NCI-H128 (cell line): ENCODE results near the gene ZNHIT2.
A peak's percentile ranks its signal among the peaks of the same experiment; 100 is the strongest.
"Not testable (repeated sequence)": the region's sequence is repeated elsewhere in the genome, so short reads cannot be mapped to it uniquely, and the experiment has no call there.

ENCODE experiments used
- DNase-seq: peaks from one replicate; lab custom pipeline; 2025; ENCODE audit not compliant: unreplicated experiment; lab: John Stamatoyannopoulos, UW

ZNHIT2 gene

GRCh38 chr11:65117206-65118096 lies at the start of gene ZNHIT2:
Gene ZNHIT2 (minus strand): TSS chr11:65117701. CDS start chr11:65117653, 48 bp downstream.
- DNase-seq = peak; percentile 99

DNA sequence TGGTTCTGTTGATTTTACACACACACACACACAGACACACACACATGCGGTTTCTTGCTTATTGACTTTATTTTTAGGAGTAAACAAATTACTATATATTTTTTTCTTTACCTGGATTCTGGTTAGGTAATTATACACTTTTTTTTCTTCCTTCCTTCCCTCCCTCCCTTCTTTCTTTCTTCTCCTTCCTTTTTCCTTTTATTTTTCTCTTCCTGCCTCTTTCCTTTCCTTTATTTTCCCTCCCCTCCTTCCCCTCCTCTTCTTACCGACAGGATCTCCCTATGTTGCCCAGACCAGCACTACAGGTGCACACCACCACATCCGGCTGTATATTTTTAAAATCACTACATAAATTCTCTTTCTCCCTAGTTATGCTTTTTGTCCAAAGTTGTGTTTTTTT lies 49.4 kb upstream of the ZNHIT2 start:
- DNase-seq = no peak

DNA sequence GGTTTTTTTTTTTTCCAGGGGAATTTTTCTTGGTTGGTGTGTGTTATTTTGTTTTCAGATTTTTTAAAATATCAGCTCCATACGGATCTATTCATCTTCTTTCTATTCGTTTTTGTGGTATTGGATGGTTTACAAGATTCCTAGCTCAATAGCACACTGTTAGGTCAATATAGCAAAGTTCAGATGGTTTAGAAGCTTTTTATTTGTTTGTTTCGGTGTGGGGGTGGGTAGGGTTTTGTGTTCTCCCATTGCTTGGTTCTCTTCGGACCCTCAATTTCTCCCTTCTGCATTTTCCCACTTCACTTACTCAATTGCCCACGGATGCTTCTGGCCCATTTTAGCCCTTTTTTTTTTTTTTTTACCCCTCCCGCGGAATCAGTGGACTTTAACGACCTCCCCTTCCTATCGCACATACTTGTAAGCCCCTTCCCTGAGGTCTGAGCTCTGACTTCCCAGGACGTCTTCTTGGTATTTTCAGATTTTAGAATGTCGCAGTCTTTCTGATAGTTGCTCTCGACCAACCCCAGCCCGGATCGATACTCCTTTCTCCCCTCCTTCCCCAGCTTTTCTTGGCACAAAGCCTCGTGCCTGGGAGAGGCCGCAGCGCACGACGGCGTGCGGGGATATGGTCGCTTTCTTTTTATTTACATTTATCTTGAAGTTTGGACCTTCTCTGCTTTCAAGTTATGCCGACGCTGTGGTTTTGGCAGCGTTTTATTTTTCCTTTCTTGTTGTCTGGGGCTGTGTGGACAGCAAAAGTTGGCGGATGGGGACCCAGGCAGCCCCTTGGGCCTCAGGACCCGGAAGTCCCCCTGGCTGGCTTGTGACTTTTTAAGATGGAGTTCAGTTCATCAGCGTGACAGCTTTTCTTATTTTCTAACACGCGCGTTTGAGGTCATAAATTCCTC lies 48.2 kb upstream of the ZNHIT2 start:
- DNase-seq = no peak

GRCh38 chr11:65163684-65164083 lies 46.2 kb upstream of the ZNHIT2 start:
- DNase-seq = no peak

DNA sequence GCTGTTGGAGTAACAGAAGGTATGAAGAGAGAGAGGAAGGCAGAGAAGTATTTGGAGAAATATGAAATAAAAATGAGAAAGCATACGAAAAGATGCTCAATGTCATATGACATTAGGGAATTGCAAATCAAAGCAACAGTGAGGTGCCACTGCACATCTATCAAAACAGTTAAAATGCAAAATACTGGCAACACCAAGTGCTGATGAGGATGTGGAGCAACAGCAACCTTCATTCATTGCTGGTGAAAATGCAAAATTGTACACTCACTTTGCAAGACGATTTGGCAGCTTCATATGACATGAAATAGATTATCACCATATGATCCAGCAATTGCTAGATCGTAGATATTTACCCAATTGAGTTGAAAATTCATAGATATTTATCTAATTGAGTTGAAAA lies 43.1 kb upstream of the ZNHIT2 start:
- no peak for DNase-seq

DNA sequence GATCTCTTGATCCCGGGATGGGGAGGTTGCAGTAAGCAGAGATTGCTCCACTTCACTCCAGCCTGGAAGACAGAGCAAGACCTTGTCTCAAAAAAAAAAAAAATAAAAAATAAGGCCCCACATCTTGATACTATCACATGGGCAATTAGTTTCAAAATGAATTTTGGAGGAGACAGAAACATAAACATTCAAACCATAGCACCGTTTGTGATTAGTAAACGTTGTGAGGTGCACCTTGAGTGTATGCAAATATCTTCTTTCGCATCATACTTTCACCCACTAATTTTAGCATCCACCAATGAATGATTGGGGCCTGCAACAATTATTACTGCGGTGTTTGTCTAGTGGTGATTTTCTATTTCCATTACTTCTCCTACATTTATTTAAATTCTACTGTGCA lies 41.5 kb upstream of the ZNHIT2 start:
- DNase-seq = no peak

DNA sequence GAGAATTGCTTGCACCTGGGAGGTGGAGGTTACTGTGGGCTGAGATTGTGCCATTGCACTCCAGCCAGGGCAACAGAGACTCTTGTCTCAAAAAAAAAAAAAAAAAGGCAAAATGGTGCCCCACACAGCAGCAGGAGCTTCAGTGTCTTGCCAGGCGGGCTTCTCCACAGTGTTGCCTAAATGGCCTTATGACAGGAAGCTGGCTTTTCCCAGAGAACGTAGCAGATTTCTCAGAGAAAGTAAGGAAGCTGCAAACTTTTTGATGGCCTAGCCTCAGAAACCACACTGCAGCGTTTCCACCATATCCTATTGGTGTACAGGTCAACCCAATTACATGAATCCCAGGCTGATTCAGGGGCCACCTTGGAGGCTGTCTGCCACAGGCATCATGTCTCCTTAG lies 39.8 kb upstream of the ZNHIT2 start:
- DNase-seq = no peak

GRCh38 chr11:65156926-65157325 lies 39.4 kb upstream of the ZNHIT2 start:
- DNase-seq = no peak

GRCh38 chr11:65156256-65156655 lies 38.8 kb upstream of the ZNHIT2 start:
- DNase-seq = no peak

- DNase-seq = no peak
Measured at GRCh38 chr11:65152122-65152521, 34.6 kb upstream of the ZNHIT2 start.

DNA sequence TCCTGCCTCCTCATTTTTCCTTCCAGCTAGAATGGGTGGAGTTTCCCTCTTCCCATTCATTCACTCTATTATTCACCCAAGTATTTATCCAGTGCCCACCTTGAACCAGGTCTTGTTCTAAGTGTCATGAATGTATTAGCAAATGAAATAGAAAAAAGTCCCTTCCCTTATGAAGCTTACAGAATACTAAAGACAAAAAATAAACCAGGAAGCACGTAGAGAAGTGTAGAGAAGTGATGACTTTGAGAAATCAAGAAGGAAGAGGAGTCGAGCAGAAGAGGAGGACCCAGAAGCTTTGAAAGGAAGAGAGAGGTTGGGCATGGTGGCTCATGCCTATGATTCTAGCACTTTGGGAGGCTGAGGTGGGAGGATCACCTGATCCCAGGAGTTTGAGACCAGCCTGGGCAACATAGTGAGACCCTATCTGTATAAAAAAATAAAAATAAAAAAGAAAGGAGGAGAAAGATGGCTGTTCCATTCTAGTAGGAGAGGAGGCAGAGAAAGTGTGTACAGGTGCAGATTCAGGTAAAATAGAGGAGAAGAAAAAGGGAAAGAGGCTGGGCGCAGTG lies 33.9 kb upstream of the ZNHIT2 start:
- DNase-seq = no peak

GRCh38 chr11:65150509-65151299 lies 33.2 kb upstream of the ZNHIT2 start:
- no peak for DNase-seq

GRCh38 chr11:65150131-65150508 lies 32.6 kb upstream of the ZNHIT2 start:
- DNase-seq = not testable (repeated sequence)

DNA sequence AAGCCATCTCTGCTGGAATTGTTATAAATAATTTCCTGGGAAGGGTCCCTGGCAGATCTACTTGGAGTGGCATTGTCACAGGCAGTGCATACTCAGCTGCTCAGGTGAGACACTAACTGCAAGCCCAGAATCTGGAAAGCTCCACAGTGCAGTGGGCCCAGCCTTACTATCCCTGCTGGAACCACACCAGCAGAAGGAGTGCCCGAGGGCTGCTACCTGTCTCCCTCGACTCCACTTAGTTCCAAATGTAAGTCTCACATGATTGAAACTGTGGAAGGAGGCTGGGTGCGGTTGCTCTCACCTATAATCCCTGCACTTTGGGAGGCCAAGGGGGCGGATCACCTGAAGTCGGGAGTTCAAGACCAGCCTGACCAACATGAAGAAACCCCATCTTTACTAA lies 31.2 kb upstream of the ZNHIT2 start:
- no peak for DNase-seq

DNA sequence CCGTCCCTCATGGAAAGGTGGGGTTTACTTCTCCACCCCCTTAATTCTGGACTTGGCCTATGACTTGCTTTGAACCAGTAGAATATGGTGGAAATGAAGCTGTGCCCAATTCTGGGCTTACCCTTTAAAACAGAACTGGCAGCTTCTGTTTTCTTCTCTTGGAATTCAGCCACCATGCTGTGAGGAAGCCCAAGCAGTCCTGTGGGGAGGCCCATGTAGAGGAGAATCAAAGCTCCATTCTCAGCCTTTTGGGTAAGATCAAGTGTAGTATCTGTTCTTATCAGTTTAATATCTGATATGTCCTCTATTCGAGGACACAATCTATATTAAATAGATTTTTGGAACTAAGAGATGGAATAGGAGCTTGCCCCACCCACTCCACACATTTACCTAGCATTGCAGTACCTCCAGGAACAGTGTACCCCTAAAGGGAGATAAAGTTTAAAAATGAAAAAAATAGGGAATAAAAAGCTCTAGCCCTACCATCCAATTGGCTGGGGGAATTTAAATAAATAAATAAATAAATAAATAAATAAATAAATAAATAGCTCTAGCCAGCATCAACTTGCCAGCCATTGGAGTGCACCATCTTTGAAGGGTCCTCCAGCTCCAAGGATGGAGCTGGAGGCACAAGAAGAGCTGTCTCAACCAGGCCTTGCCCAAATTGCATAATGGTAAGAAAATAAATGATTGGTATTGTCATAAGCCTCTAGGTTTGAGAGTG lies 30.0 kb upstream of the ZNHIT2 start:
- DNase-seq = no peak

GRCh38 chr11:65141896-65142494 lies 24.5 kb upstream of the ZNHIT2 start:
- DNase-seq = no peak

- DNase-seq = no peak
Measured at GRCh38 chr11:65136515-65137096, 19.1 kb upstream of the ZNHIT2 start.

- DNase-seq = no peak
Measured at GRCh38 chr11:65135633-65136145, 18.2 kb upstream of the ZNHIT2 start.

- peak; percentile 94 for DNase-seq
Measured at GRCh38 chr11:65134952-65135632, 17.6 kb upstream of the ZNHIT2 start.
